K562 (cell line): ENCODE results near the gene GAPDH. TPM values are rescaled to one million over a fixed set of nuclear protein-coding genes. Genes with fewer than 3 reads are reported as not detected.

Experiments
- ATF2 ChIP-seq: sonication (generic); formaldehyde crosslinking; IDR thresholded peaks from 2 replicates; pipeline ENCODE4 v1.8.1; 2022; ENCODE audit warnings: missing genetic modification reagents
- ATF7 ChIP-seq: fragments of 450-650 bp; IDR thresholded peaks from 2 replicates; pipeline ENCODE4 v1.7.1; 2014; ENCODE audit warnings: mild to moderate bottlenecking, moderate library complexity
- CHD7 ChIP-seq: fragments of 200-600 bp; sonication (generic); IDR thresholded peaks from one replicate; pipeline ENCODE4 v1.6.1; 2012; ENCODE audit warnings: mild to moderate bottlenecking, low read depth, low read length, inconsistent platforms
- E2F4 ChIP-seq: sonication (generic); formaldehyde crosslinking; IDR thresholded peaks from 2 replicates; pipeline ENCODE4 v1.8.0; 2022; ENCODE audit warnings: mild to moderate bottlenecking, low read depth, missing genetic modification reagents
- MAZ ChIP-seq, 2 experiments: fragments of 450-650 bp in 1 of 2; sonication (generic) in 1 of 2; formaldehyde crosslinking; IDR thresholded peaks in 1 of 2; conservative IDR thresholded peaks in 1 of 2; 2 replicates each; pipeline versions ENCODE4 v1.4.0 to v1.5.0; 2020; ENCODE audit warnings: mild to moderate bottlenecking in 1 of 2, missing genetic modification reagents in 1 of 2
- NR3C1 ChIP-seq: sonication (generic); formaldehyde crosslinking; IDR thresholded peaks from 2 replicates; pipeline ENCODE4 v1.8.1; 2022; ENCODE audit warnings: missing genetic modification reagents
- SUPT5H ChIP-seq: fragments of 450-650 bp; IDR thresholded peaks from 2 replicates; pipeline ENCODE4 v1.6.1; 2016
- VEZF1 ChIP-seq: fragments of 200-800 bp; sonication (Bioruptor generic); IDR thresholded peaks from 2 replicates; pipeline ENCODE4 v1.6.1; 2017; ENCODE audit warnings: missing genetic modification characterization, missing compliant biosample characterization
- polyA plus RNA-seq, 8 experiments: library from polyadenylated mRNA; depleted of rRNA in 4 of 8; stranded (reverse) in 5 of 8; unstranded in 3 of 8; fragments of >200 nt; fragmentation: Nextera tagmentation in 2 of 8; fragmentation: Illumina TruSeq in 1 of 8; extraction: Ambion mirVana in 2 of 8; extraction: Trizol in 1 of 8; gene quantifications; 2 replicates each; pipeline versions ENCODE4 v1.2.1 to v1.2.3, GENCODE V29; 2011 to 2014; ENCODE audit warnings: inconsistent platforms in 1 of 8, missing spikeins in 1 of 8
- total RNA-seq, 7 experiments: library from RNA; depleted of rRNA in 6 of 7; stranded (reverse); fragments of >200 nt in 6 of 7; fragmentation: Illumina TruSeq in 2 of 7; extraction: Trizol in 2 of 7; gene quantifications; 2 replicates each; pipeline versions ENCODE4 v1.2.1 to v1.2.3, GENCODE V29; 2011 to 2021; ENCODE audit warnings: low replicate concordance in 1 of 7

Gene GAPDH
- total and polyA plus RNA-seq, 9 of the 15 experiments (the other 6 are each of a cell fraction or from before 2014, with no cell fraction given) = 2,206 to 6,793 (median 4,217) TPM

GRCh38 chr12:6533923-6534694 lies at the start of gene GAPDH (continued):
- TF ChIP-seq CHD7 (peak; percentile 96), NR3C1 (CRISPR knock-in tag) (peak; percentile 74; the same call in 1 of the 2 replicates), MAZ (CRISPR knock-in tag; conservative IDR thresholded peaks at IDR 0.05 in 1 of 2, IDR thresholded peaks at IDR 0.05 in 1 of 2) (peak in 1 of 2 experiments; percentile 87; a peak in 3 of 4 replicates), ATF7 (peak; percentile 55; the same call in 1 of the 2 replicates), VEZF1 (CRISPR knock-in tag) (peak; percentile 84), ATF2 (CRISPR knock-in tag) (0 out of 2 replicates have a peak, but pooled peaks have one; percentile 39), SUPT5H (peak; percentile 97), E2F4 (peak; percentile 50; the same call in 1 of the 2 replicates)
